T-helper 2 cell treated with Interferon-gamma antibody and Interleukin-4, amounts not matched to agents 5 μg/mL and 100 μg/mL, for 36 hours (primary cell): Measurements from ENCODE around the gene GHRHR.

ENCODE experiments used
- DNase-seq: peaks from one replicate; pipeline ENCODE4 v3.0.0; 2021; ENCODE audit warnings: low spot score
- H3K27ac Mint-ChIP-seq: one replicate; pipeline ENCODE4 v1.8.0; 2021; ENCODE audit warnings: mild to moderate bottlenecking, mixed read lengths
- H3K27me3 Mint-ChIP-seq: one replicate; pipeline ENCODE4 v1.8.0; 2021; ENCODE audit warnings: low read depth, mixed read lengths
- H3K36me3 Mint-ChIP-seq: one replicate; pipeline ENCODE4 v1.8.0; 2021; ENCODE audit warnings: low read depth, mixed read lengths
- H3K4me1 Mint-ChIP-seq: one replicate; pipeline ENCODE4 v1.8.0; 2021; ENCODE audit warnings: low read depth, mixed read lengths
- H3K4me3 Mint-ChIP-seq: one replicate; pipeline ENCODE4 v1.8.0; 2022; ENCODE audit warnings: mild to moderate bottlenecking, moderate library complexity, mixed read lengths
- H3K9me3 Mint-ChIP-seq: one replicate; pipeline ENCODE4 v1.8.0; 2021; ENCODE audit warnings: mixed read lengths

Gene GHRHR

GRCh38 chr7:30989008-30989823 is 25.5 kb downstream of the GHRHR start:
- Mint-ChIP-seq H3K36me3 (no peaks in the 10 kb centered on the region), H3K27ac (no peak overlapping the region), H3K4me1 (peaks cover 2% of the 10 kb centered on the region), H3K4me3 (no peak overlapping the region), H3K9me3 (no peaks in the 10 kb centered on the region), H3K27me3 (peaks cover 21% of the 10 kb centered on the region)
- no peak for DNase-seq

- H3K27me3 Mint-ChIP-seq = peaks cover 17% of the 10 kb centered on the region
- DNase-seq = no peak
- peaks cover 2% of the 10 kb centered on the region for H3K4me1 Mint-ChIP-seq
- no peak overlapping the region for H3K4me3 Mint-ChIP-seq
- H3K9me3 Mint-ChIP-seq = no peaks in the 10 kb centered on the region
- H3K27ac Mint-ChIP-seq = no peak overlapping the region
- H3K36me3 Mint-ChIP-seq = no peaks in the 10 kb centered on the region
These were observed 26.3 kb downstream of the GHRHR start for GRCh38 chr7:30989824-30990672.

DNA sequence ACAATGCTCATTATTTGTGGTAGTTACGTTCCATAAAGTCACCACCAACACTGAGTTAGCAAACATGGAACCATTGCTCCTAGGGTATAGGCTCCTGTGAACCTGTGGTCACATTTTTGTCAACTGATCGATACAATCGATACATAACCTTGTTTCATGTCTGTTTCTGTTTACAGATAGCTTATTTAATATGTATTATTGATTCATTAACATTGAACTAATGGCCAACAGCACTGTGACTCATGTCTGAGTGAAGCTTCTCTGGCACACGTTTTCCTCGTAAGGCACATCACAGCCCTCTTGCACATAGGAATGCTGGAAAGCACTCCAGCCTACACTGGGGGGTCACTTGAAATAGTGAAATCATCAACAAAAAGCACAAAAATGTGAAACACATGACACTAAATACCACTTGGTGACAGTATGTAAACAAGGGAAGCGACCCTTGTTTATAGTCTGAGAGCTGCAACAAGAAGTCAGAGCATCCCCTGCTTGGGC is 27.0 kb downstream of the GHRHR start:
- Mint-ChIP-seq H3K36me3 (no peaks in the 10 kb centered on the region), H3K4me3 (no peak overlapping the region), H3K27ac (no peak overlapping the region), H3K27me3 (peaks cover 15% of the 10 kb centered on the region), H3K9me3 (no peaks in the 10 kb centered on the region), H3K4me1 (peaks cover 2% of the 10 kb centered on the region)
- DNase-seq = no peak

- H3K27ac Mint-ChIP-seq = no peak overlapping the region
- H3K9me3 Mint-ChIP-seq = no peaks in the 10 kb centered on the region
- H3K4me3 Mint-ChIP-seq = no peak overlapping the region
- H3K4me1 Mint-ChIP-seq = peaks cover 1% of the 10 kb centered on the region
- no peak for DNase-seq
- H3K27me3 Mint-ChIP-seq = peaks cover 2% of the 10 kb centered on the region
- H3K36me3 Mint-ChIP-seq = no peaks in the 10 kb centered on the region
These were observed 28.7 kb downstream of the GHRHR start for GRCh38 chr7:30992414-30992813.

GRCh38 chr7:30994206-30995100 is 30.7 kb downstream of the GHRHR start:
- DNase-seq = no peak
- H3K27ac Mint-ChIP-seq = no peak overlapping the region
- H3K4me3 Mint-ChIP-seq = no peak overlapping the region
- H3K36me3 Mint-ChIP-seq = no peaks in the 10 kb centered on the region
- no peaks in the 10 kb centered on the region for H3K9me3 Mint-ChIP-seq
- no peaks in the 10 kb centered on the region for H3K4me1 Mint-ChIP-seq
- H3K27me3 Mint-ChIP-seq = no peaks in the 10 kb centered on the region

- H3K4me1 Mint-ChIP-seq = no peaks in the 10 kb centered on the region
- H3K4me3 Mint-ChIP-seq = no peak overlapping the region
- no peaks in the 10 kb centered on the region for H3K36me3 Mint-ChIP-seq
- H3K9me3 Mint-ChIP-seq = no peaks in the 10 kb centered on the region
- no peaks in the 10 kb centered on the region for H3K27me3 Mint-ChIP-seq
- DNase-seq = no peak
- H3K27ac Mint-ChIP-seq = no peak overlapping the region
These were observed 31.8 kb downstream of the GHRHR start for GRCh38 chr7:30995536-30995935.

DNA sequence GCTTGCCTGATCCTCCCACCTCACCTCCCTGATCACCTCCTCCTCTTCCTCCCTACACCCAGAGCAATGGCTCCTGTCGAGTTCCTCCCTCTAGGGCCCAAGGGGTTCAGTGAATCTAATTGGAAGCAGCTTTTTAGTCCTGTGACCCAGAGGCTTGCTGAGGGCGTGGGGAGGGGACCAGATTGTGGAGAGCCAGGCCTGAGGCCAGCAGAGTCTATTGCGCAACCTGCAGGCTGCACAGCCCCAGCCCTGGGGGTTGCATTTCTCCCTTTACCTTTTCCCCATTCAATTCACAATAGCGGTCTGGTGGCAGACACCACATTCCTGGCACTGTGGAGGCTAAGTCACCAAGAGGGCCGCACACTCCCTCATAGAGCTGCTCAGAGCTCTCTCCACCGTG is 32.5 kb downstream of the GHRHR start:
- Mint-ChIP-seq H3K4me3 (no peak overlapping the region), H3K9me3 (no peaks in the 10 kb centered on the region), H3K27me3 (no peaks in the 10 kb centered on the region), H3K4me1 (no peaks in the 10 kb centered on the region), H3K27ac (no peak overlapping the region), H3K36me3 (no peaks in the 10 kb centered on the region)
- no peak for DNase-seq

GRCh38 chr7:30996883-30997282 is 33.1 kb downstream of the GHRHR start:
- Mint-ChIP-seq H3K4me3 (no peak overlapping the region), H3K27ac (no peak overlapping the region), H3K27me3 (no peaks in the 10 kb centered on the region), H3K4me1 (no peaks in the 10 kb centered on the region), H3K36me3 (no peaks in the 10 kb centered on the region), H3K9me3 (no peaks in the 10 kb centered on the region)
- no peak for DNase-seq

GRCh38 chr7:30997316-30997715 is 33.6 kb downstream of the GHRHR start:
- H3K27ac Mint-ChIP-seq = no peak overlapping the region
- DNase-seq = no peak
- no peaks in the 10 kb centered on the region for H3K36me3 Mint-ChIP-seq
- no peaks in the 10 kb centered on the region for H3K27me3 Mint-ChIP-seq
- H3K4me1 Mint-ChIP-seq = no peaks in the 10 kb centered on the region
- H3K9me3 Mint-ChIP-seq = no peaks in the 10 kb centered on the region
- H3K4me3 Mint-ChIP-seq = no peak overlapping the region

GRCh38 chr7:30998180-30998579 is 34.4 kb downstream of the GHRHR start:
- H3K27ac Mint-ChIP-seq = no peak overlapping the region
- no peaks in the 10 kb centered on the region for H3K36me3 Mint-ChIP-seq
- DNase-seq = no peak
- H3K4me3 Mint-ChIP-seq = no peak overlapping the region
- H3K9me3 Mint-ChIP-seq = no peaks in the 10 kb centered on the region
- H3K27me3 Mint-ChIP-seq = no peaks in the 10 kb centered on the region
- H3K4me1 Mint-ChIP-seq = no peaks in the 10 kb centered on the region

DNA sequence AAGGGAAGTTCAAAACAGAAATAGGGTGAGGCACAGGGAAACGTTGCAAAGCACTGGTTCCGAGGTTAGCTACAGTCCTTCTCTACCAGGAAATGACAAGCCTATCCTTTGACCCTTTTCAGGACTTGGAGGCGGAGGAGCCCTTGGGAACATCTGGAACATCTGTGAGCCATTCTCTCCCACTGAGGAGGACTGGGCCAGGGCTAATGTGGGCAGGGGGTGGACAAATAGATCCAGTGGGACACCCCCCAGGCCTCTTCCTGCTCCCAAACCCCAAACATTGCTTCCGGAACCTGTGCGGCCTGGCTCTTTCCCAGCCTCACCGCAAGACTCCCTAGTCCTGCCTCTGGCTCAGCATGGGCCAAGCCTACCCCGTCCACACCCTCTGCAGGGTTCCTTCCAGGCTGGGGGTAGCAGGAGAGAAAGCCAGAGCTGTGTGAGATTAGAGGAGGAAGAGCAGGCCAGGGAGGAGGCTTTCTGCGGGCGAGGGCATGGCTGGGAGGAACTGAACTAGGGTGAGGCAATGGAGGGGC is 36.5 kb downstream of the GHRHR start:
- no peaks in the 10 kb centered on the region for H3K36me3 Mint-ChIP-seq
- no peaks in the 10 kb centered on the region for H3K9me3 Mint-ChIP-seq
- H3K27ac Mint-ChIP-seq = no peak overlapping the region
- no peaks in the 10 kb centered on the region for H3K27me3 Mint-ChIP-seq
- H3K4me1 Mint-ChIP-seq = no peaks in the 10 kb centered on the region
- DNase-seq = no peak
- H3K4me3 Mint-ChIP-seq = no peak overlapping the region

- Mint-ChIP-seq H3K27me3 (no peaks in the 10 kb centered on the region), H3K4me3 (no peak overlapping the region), H3K9me3 (no peaks in the 10 kb centered on the region), H3K27ac (no peak overlapping the region), H3K4me1 (no peaks in the 10 kb centered on the region), H3K36me3 (no peaks in the 10 kb centered on the region)
- DNase-seq = no peak
These were observed 37.0 kb downstream of the GHRHR start for GRCh38 chr7:31000779-31001178.

GRCh38 chr7:31002256-31002655 is 38.5 kb downstream of the GHRHR start:
- H3K36me3 Mint-ChIP-seq = no peaks in the 10 kb centered on the region
- no peaks in the 10 kb centered on the region for H3K27me3 Mint-ChIP-seq
- H3K4me1 Mint-ChIP-seq = no peaks in the 10 kb centered on the region
- no peak for DNase-seq
- no peaks in the 10 kb centered on the region for H3K9me3 Mint-ChIP-seq
- H3K27ac Mint-ChIP-seq = no peak overlapping the region
- no peak overlapping the region for H3K4me3 Mint-ChIP-seq
